DMS 273 (cell line): Measurements from ENCODE around the gene MLIP.
A peak's percentile ranks its signal among the peaks of the same experiment; 100 is the strongest.
"Not testable (repeated sequence)": the region's sequence is repeated elsewhere in the genome, so short reads cannot be mapped to it uniquely, and the experiment has no call there.

Experiments used
- DNase-seq: peaks from one replicate; lab custom pipeline; 2025; ENCODE audit not compliant: unreplicated experiment; lab: John Stamatoyannopoulos, UW

The MLIP gene

GRCh38 chr6:54209983-54210382 lies 98.7 kb downstream of the MLIP start:
- DNase-seq: not testable (repeated sequence)

- DNase-seq: no peak
These were observed 103.0 kb downstream of the MLIP start for GRCh38 chr6:54214286-54214685.

- no peak for DNase-seq
These were observed 105.1 kb downstream of the MLIP start for GRCh38 chr6:54216336-54216735.

GRCh38 chr6:54217018-54217417 lies 105.8 kb downstream of the MLIP start:
- no peak for DNase-seq

GRCh38 chr6:54222217-54222616 lies 111.0 kb downstream of the MLIP start:
- no peak for DNase-seq

GRCh38 chr6:54232703-54233102 lies 121.5 kb downstream of the MLIP start:
- DNase-seq: no peak

GRCh38 chr6:54234539-54234938 lies 123.3 kb downstream of the MLIP start:
- DNase-seq: no peak

- no peak for DNase-seq
These were observed 125.7 kb downstream of the MLIP start for GRCh38 chr6:54236984-54237383.

- peak; percentile 7 for DNase-seq
These were observed 127.2 kb downstream of the MLIP start for GRCh38 chr6:54238396-54238795.

- DNase-seq: no peak
These were observed 132.5 kb downstream of the MLIP start for GRCh38 chr6:54243699-54244098.

GRCh38 chr6:54244430-54244829 lies 133.2 kb downstream of the MLIP start:
- DNase-seq: peak; percentile 53

GRCh38 chr6:54245265-54245664 lies 134.0 kb downstream of the MLIP start:
- no peak for DNase-seq

- DNase-seq: no peak
These were observed 137.1 kb downstream of the MLIP start for GRCh38 chr6:54248319-54248718.

- DNase-seq: no peak
These were observed 137.8 kb downstream of the MLIP start for GRCh38 chr6:54248994-54249393.

- DNase-seq: not testable (repeated sequence)
These were observed 138.6 kb downstream of the MLIP start for GRCh38 chr6:54249812-54250211.

- DNase-seq: no peak
These were observed 141.3 kb downstream of the MLIP start for GRCh38 chr6:54252496-54252895.

- DNase-seq: no peak
These were observed 141.7 kb downstream of the MLIP start for GRCh38 chr6:54252916-54253315.

GRCh38 chr6:54254886-54255285 lies 143.6 kb downstream of the MLIP start:
- DNase-seq: no peak

GRCh38 chr6:54255886-54256285 lies 144.6 kb downstream of the MLIP start:
- no peak for DNase-seq

GRCh38 chr6:54260025-54260424 lies 148.8 kb downstream of the MLIP start:
- no peak for DNase-seq

GRCh38 chr6:54262499-54262898 lies 151.3 kb downstream of the MLIP start:
- peak; percentile 7 for DNase-seq

GRCh38 chr6:54262971-54263370 lies 151.7 kb downstream of the MLIP start:
- no peak for DNase-seq

GRCh38 chr6:54264581-54265272 lies 153.5 kb downstream of the MLIP start:
- no peak for DNase-seq
